ENCODE results near the gene NSUN6. TPM values are rescaled to one million over a fixed set of nuclear protein-coding genes. Genes with fewer than 3 reads are reported as not detected.

NSUN6 gene
- total and polyA plus RNA-seq, 10 of the 15 experiments (the other 5 are each of a cell fraction or from before 2014, with no cell fraction given): 10.2 to 25.0 (median 15.6) TPM

GRCh38 chr10:18523858-18524257, 127.5 kb downstream of the NSUN6 start (continued):
- TF ChIP-seq HDAC6 (IDR thresholded peaks at IDR 0.05; ENCODE audit: unreplicated experiment) (no peak), SKIL (IDR thresholded peaks at IDR 0.05; ENCODE audit: low read depth, poor library complexity, severe bottlenecking) (no peak), PRDM15 (CRISPR knock-in tag; IDR thresholded peaks at IDR 0.05) (no peak)

- no peaks in the 10 kb centered on the region for H3K27me3 ChIP-seq (replicated peaks in 1 of 2; ENCODE audit: control insufficient read depth in 2 of 2, insufficient read depth in 2 of 2, low read length in 1 of 2)
- SMC1A ChIA-PET (ENCODE audit: uncharacterized antibody, unreplicated experiment): interaction anchor here (0.8 to 2.0 kb wide), 5 partner anchors 9 to 66 kb away, joined by 3 to 7 read pairs (median 3); no protein-coding TSS in a partner anchor
- 91% methylated on average over 1 of the region's 1 CpG for WGBS (ENCODE audit: insufficient coverage, insufficient replicate concordance, low lambda C conversion rate, missing lambda C conversion rate)
- no peak for DNase-seq (ENCODE audit: low read depth, low spot score)
- RAD21 ChIA-PET (ENCODE audit: unreplicated experiment): no interaction called here
- in situ Hi-C loops (cut with MboI): no loop called here
- no peak overlapping the region for H3K4me3 ChIP-seq
- no peaks in the 10 kb centered on the region for H3K9me3 ChIP-seq (replicated peaks; ENCODE audit: control insufficient read depth, insufficient read depth, low read length)
- no peak overlapping the region for H3K4me2 ChIP-seq (ENCODE audit: control insufficient read depth, insufficient read depth)
- H3K36me3 ChIP-seq (ENCODE audit: control insufficient read depth in 2 of 2, insufficient read depth in 2 of 2, low read length in 1 of 2): no peaks in the 10 kb centered on the region; a peak in 1 of 4 replicates
- no peak for ATAC-seq
- intact Hi-C loops (cut with micrococcal nuclease; ENCODE audit: unreplicated experiment): no loop called here
- TF ChIP-seq ESRRA (IDR thresholded peaks at IDR 0.05; ENCODE audit: low read length): no peak
- CTCF ChIA-PET: no interaction called here
- no TSS peak for BruUV-seq (replicated peaks)
- no peaks in the 10 kb centered on the region for H3K4me1 ChIP-seq (ENCODE audit: control insufficient read depth, insufficient read depth, low read length)
- no peak overlapping the region for H3K9ac ChIP-seq (ENCODE audit: control insufficient read depth, insufficient read depth, low read length)
- H3K79me2 ChIP-seq (ENCODE audit: control insufficient read depth, insufficient read depth, low read length): no peaks in the 10 kb centered on the region
- no peak for FAIRE-seq
- POLR2A ChIA-PET: interaction anchor here (0.7 kb wide), 1 partner anchor 1137 kb away, joined by 3 read pairs; no protein-coding TSS in a partner anchor
- H2AFZ ChIP-seq (ENCODE audit: control insufficient read depth, low read depth, low read length): no peak overlapping the region
- no peaks in the 10 kb centered on the region for H4K20me1 ChIP-seq (ENCODE audit: control insufficient read depth, insufficient read depth)
- no peak overlapping the region for H3K27ac ChIP-seq (ENCODE audit: control insufficient read depth, insufficient read depth)
Measured at GRCh38 chr10:18523025-18523424, 128.4 kb downstream of the NSUN6 start.

Measured in GM12878 (cell line).